Measurements from ENCODE around the gene ARHGAP25.

The ARHGAP25 gene

GRCh38 chr2:68853915-68854314, 119.3 kb downstream of the ARHGAP25 start:
- no peak for DNase-seq (ENCODE audit: low read depth)
- H3K4me3 ChIP-seq (ENCODE audit: low read depth, low read length), result no peak overlapping the region
- TF ChIP-seq CTCF (conservative IDR thresholded peaks at IDR 0.05; ENCODE audit: low read depth, low read length), result no peak

GRCh38 chr2:68854476-68854875, 119.9 kb downstream of the ARHGAP25 start:
- no peak for TF ChIP-seq CTCF (conservative IDR thresholded peaks at IDR 0.05; ENCODE audit: low read depth, low read length)
- DNase-seq (ENCODE audit: low read depth), result no peak
- H3K4me3 ChIP-seq (ENCODE audit: low read depth, low read length), result no peak overlapping the region

- DNase-seq (ENCODE audit: low read depth), result no peak
- no peak overlapping the region for H3K4me3 ChIP-seq (ENCODE audit: low read depth, low read length)
- no peak for TF ChIP-seq CTCF (conservative IDR thresholded peaks at IDR 0.05; ENCODE audit: low read depth, low read length)
Measured at GRCh38 chr2:68855550-68855949, 120.9 kb downstream of the ARHGAP25 start.

- TF ChIP-seq CTCF (conservative IDR thresholded peaks at IDR 0.05; ENCODE audit: low read depth, low read length), result no peak
- H3K4me3 ChIP-seq (ENCODE audit: low read depth, low read length), result no peak overlapping the region
- DNase-seq (ENCODE audit: low read depth), result no peak
Measured at GRCh38 chr2:68857202-68857845, 122.7 kb downstream of the ARHGAP25 start.

GRCh38 chr2:68857855-68858456, 123.3 kb downstream of the ARHGAP25 start:
- no peak for TF ChIP-seq CTCF (conservative IDR thresholded peaks at IDR 0.05; ENCODE audit: low read depth, low read length)
- DNase-seq (ENCODE audit: low read depth), result no peak
- H3K4me3 ChIP-seq (ENCODE audit: low read depth, low read length), result no peak overlapping the region

GRCh38 chr2:68860111-68860510, 125.5 kb downstream of the ARHGAP25 start:
- no peak overlapping the region for H3K4me3 ChIP-seq (ENCODE audit: low read depth, low read length)
- TF ChIP-seq CTCF (conservative IDR thresholded peaks at IDR 0.05; ENCODE audit: low read depth, low read length), result no peak
- DNase-seq (ENCODE audit: low read depth), result no peak

- no peak overlapping the region for H3K4me3 ChIP-seq (ENCODE audit: low read depth, low read length)
- no peak for DNase-seq (ENCODE audit: low read depth)
- TF ChIP-seq CTCF (conservative IDR thresholded peaks at IDR 0.05; ENCODE audit: low read depth, low read length), result no peak
Measured at GRCh38 chr2:68861330-68861729, 126.7 kb downstream of the ARHGAP25 start.

Data from choroid plexus epithelial cell (primary cell).